ENCODE results near the gene RTN4RL2. TPM values are rescaled to one million over a fixed set of nuclear protein-coding genes. Genes with fewer than 3 reads are reported as not detected.
A peak's percentile ranks its signal among the peaks of the same experiment; 100 is the strongest.

RTN4RL2 gene
- total and polyA plus RNA-seq, 7 experiments from 2014 or later = 0.08 to 0.47 (median 0.27) TPM; not detected in 2

GRCh38 chr11:57424792-57425564, 35.4 kb upstream of the RTN4RL2 start:
- Mint-ChIP-seq H3K4me1 (peaks cover 40 to 56% (median 50%) of the 10 kb centered on the region in 7 donors), H3K36me3 (peaks cover 0 to 27% (median 20%) of the 10 kb centered on the region in 5 donors), H3K27me3 (peaks cover 0 to 24% (median 0%) of the 10 kb centered on the region in 5 donors), H3K4me3 (peak overlapping the region; percentile 83 to 92 (median 89)), H3K9me3 (no peaks in the 10 kb centered on the region), H3K27ac (peak overlapping the region; percentile 84 to 93 (median 91))
- POLR2A ChIA-PET = interaction anchor here (1.2 to 1.4 kb wide), 3 partner anchors 44 to 90 kb away, joined by 3 to 4 read pairs (median 4); partner anchors contain the start of gene SLC43A1
- Histone ChIP-seq H3K36me3 (ENCODE audit: control insufficient read depth in 2 of 3, insufficient read depth in 3 of 3, low read length in 3 of 3) (peaks cover 0 to 5% (median 0%) of the 10 kb centered on the region in 3 experiments), H3K27me3 (ENCODE audit: control insufficient read depth in 2 of 2, insufficient read depth in 2 of 2, low read length in 2 of 2) (no peaks in the 10 kb centered on the region), H3K9me3 (ENCODE audit: control insufficient read depth in 2 of 3, low read length in 3 of 3) (no peaks in the 10 kb centered on the region), H3K4me3 (ENCODE audit: low read length) (peak overlapping the region; percentile 56), H3K4me1 (ENCODE audit: control insufficient read depth in 2 of 2, insufficient read depth in 2 of 2, low read length in 2 of 2) (peaks cover 24 to 45% of the 10 kb centered on the region in 2 donors), H3K27ac (ENCODE audit: low read depth, low read length) (peak overlapping the region; percentile 52)
- intact Hi-C loops (cut with micrococcal nuclease) = loop anchor here (1.0 to 10.0 kb wide), 11 partner anchors 32 to 1154 kb away; partner anchors contain the start of genes ZFP91 (in 2 of the 2), CLP1 (in 1 of the 2), LPXN (in 1 of the 2) and MED19 (in 1 of the 2)
- DNase-seq (peak; percentile 25 to 83 (median 62)), ATAC-seq (peak; percentile 90)
- CTCF ChIA-PET = interaction anchor here (1.3 to 4.0 kb wide), 2 partner anchors 32 to 33 kb away, joined by 7 to 17 read pairs; no protein-coding TSS in a partner anchor

DNA sequence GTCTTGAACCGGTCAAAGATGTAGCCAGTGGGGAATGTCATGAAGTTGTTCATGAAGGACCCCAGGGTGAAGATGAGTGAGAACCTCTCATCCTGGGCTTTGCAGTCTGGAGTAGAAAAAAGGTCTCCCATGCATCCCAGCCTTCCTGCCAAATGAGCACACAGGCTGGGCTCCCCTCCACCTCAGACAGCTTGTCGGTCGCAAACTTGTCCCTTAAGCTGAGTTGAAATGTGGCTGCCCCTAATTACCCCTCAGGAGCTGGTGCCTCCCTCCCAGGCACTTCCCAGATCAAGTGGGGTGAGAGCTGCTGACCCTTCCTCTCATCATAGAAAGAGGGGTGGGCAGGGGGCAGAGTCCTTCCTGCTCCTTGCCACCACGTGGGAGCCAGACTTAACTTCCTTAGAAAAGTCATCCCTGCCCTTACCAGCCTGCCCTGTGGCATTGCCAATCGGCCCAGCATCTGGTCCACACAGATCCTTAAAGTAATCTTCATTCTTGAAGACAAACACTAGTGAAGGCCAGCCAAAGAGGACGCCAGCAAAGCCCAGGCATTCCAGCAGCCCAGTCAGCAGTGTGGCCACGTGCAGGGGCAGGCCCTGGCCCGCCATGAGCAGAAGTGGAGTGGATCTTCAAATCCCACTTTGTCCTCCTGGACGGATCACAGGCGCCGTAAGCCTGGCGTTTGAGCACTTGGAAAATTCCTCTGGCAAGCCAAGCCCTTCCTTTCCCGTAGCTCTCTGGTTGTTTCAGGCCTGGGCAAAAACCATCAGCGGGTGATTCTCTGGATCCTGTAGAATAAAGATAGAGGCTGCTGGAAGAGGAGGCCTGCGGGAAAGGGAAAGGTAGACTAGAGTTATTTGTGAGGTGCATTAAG, 34.5 kb upstream of the RTN4RL2 start:
- Histone ChIP-seq H3K4me3 (ENCODE audit: low read length) (peak overlapping the region; percentile 56), H3K27ac (ENCODE audit: low read depth, low read length) (peak overlapping the region; percentile 52), H3K36me3 (ENCODE audit: control insufficient read depth in 2 of 3, insufficient read depth in 3 of 3, low read length in 3 of 3) (peaks cover 0 to 5% (median 0%) of the 10 kb centered on the region in 3 experiments), H3K9me3 (ENCODE audit: control insufficient read depth in 2 of 3, low read length in 3 of 3) (no peaks in the 10 kb centered on the region), H3K4me1 (ENCODE audit: control insufficient read depth in 2 of 2, insufficient read depth in 2 of 2, low read length in 2 of 2) (peaks cover 24 to 45% of the 10 kb centered on the region in 2 donors), H3K27me3 (ENCODE audit: control insufficient read depth in 2 of 2, insufficient read depth in 2 of 2, low read length in 2 of 2) (no peaks in the 10 kb centered on the region)
- POLR2A ChIA-PET = interaction anchor here (0.6 to 1.4 kb wide), 6 partner anchors 11 to 95 kb away, joined by 3 to 5 read pairs (median 4); partner anchors contain the start of gene SLC43A1
- Mint-ChIP-seq H3K4me1 (peaks cover 40 to 56% (median 50%) of the 10 kb centered on the region in 7 donors), H3K4me3 (peak overlapping the region; percentile 83 to 92 (median 89)), H3K27ac (peak overlapping the region; percentile 79 to 93 (median 91)), H3K27me3 (peaks cover 0 to 24% (median 0%) of the 10 kb centered on the region in 5 donors), H3K36me3 (peaks cover 0 to 23% (median 13%) of the 10 kb centered on the region in 5 donors), H3K9me3 (no peaks in the 10 kb centered on the region)
- no peak for DNase-seq
- ATAC-seq = no peak
- CTCF ChIA-PET = interaction anchor here (4.0 kb wide), 1 partner anchor 32 kb away, joined by 17 read pairs; no protein-coding TSS in a partner anchor
- intact Hi-C loops (cut with micrococcal nuclease) = loop anchor here (1.0 to 10.0 kb wide), 11 partner anchors 31 to 1153 kb away; partner anchors contain the start of genes ZFP91 (in 2 of the 2), CLP1 (in 1 of the 2), LPXN (in 1 of the 2) and MED19 (in 1 of the 2)

DNA sequence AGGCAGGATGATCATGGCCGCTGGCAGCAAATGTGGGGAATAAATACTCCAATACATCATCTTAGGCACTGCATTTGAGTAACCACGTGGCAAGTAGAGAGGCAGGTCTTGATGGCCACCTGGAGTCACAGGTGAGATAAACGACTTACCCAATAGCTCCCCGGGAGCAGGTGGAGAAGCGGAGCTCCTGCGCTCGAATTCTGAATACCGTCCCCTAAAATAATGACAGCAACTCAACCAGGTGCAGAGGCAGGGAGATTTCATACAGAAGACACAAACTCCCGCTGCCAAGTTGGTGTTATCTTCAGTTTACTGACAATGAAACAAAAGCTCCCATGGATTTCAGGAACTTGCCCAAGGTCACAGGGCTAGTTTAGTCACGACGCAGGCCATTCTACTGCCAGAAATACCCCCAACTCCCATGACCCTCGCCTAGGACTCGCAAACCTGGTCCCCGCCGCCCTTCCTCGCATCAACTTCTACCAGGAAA, 33.8 kb upstream of the RTN4RL2 start:
- H3K27ac ChIP-seq (ENCODE audit: low read depth, low read length) = peak overlapping the region; percentile 62
- no peak for ATAC-seq
- H3K4me3 ChIP-seq (ENCODE audit: low read length) = peak overlapping the region; percentile 56
- ChIA-PET CTCF (interaction anchor here (4.0 kb wide), 1 partner anchor 31 kb away, joined by 17 read pairs; no protein-coding TSS in a partner anchor), POLR2A (interaction anchor here (0.6 to 1.4 kb wide), 4 partner anchors 10 to 96 kb away, joined by 3 to 5 read pairs (median 3); no protein-coding TSS in a partner anchor)
- H3K27me3 Mint-ChIP-seq = peaks cover 0 to 24% (median 0%) of the 10 kb centered on the region in 5 donors
- no peaks in the 10 kb centered on the region for H3K9me3 Mint-ChIP-seq
- DNase-seq = peak in 1 of 9 donors; percentile 4
- H3K4me3 Mint-ChIP-seq = peak overlapping the region; percentile 83 to 92 (median 89)
- peaks cover 0 to 5% (median 0%) of the 10 kb centered on the region in 3 experiments for H3K36me3 ChIP-seq (ENCODE audit: control insufficient read depth in 2 of 3, insufficient read depth in 3 of 3, low read length in 3 of 3)
- intact Hi-C loops (cut with micrococcal nuclease) = loop anchor here (2.0 to 10.0 kb wide), 6 partner anchors 32 to 1148 kb away; partner anchors contain the start of genes CLP1 (in 1 of the 2), LPXN (in 1 of the 2), P2RX3 (in 1 of the 2) and SSRP1 (in 1 of the 2)
- H3K36me3 Mint-ChIP-seq = peaks cover 0 to 23% (median 13%) of the 10 kb centered on the region in 5 donors
- H3K4me1 ChIP-seq (ENCODE audit: control insufficient read depth in 2 of 2, insufficient read depth in 2 of 2, low read length in 2 of 2) = peaks cover 24 to 42% of the 10 kb centered on the region in 2 donors
- H3K9me3 ChIP-seq (ENCODE audit: control insufficient read depth in 2 of 3, low read length in 3 of 3) = no peaks in the 10 kb centered on the region
- peak overlapping the region; percentile 52 to 93 (median 79) for H3K27ac Mint-ChIP-seq
- H3K27me3 ChIP-seq (ENCODE audit: control insufficient read depth in 2 of 2, insufficient read depth in 2 of 2, low read length in 2 of 2) = no peaks in the 10 kb centered on the region
- peaks cover 40 to 56% (median 50%) of the 10 kb centered on the region in 7 donors for H3K4me1 Mint-ChIP-seq

DNA sequence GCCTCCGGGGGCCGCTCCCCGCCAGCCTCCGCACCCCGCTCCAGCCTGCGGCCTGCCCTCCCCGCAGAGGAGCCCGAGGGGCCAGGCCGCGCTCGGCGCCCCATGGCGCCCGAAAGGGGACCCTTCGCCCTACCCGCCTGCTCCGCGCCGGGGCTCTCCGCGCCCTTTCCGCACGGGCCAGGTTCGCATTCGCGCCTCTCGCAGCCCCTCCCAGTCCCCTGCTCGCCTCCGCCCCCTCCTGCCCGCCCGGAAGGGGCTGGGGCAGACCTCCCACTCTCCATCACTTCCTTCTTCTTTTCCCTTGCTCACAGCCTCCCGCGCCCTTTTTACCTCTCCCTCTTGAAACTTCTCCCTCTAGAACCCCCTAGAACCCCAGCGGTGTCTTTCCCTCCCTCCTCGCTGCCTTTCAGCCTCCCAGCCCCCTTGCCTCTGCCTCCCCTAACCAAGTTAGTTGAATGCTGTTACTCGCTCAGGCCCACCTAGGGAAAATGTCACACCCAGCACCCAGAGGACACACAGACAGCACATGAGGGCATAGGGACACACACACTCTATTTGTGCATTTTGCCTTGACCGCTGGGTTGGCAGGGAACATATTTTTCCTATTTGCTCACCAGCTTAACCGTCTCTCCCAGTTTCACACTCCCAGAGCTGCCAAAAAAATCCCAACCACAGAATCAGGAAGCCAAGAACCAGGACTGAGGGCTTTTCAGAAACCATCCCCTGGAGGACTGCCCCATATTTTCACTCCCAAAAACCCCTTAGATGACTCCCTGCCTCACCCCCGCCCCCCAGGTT, 33.2 kb upstream of the RTN4RL2 start, which contains the start of gene SLC43A3:
Gene SLC43A3, minus strand, starts transcription at position 193 of the 798 bp plus-strand sequence. CDS start 949 bp downstream, outside the sequence.
- peaks cover 40 to 55% (median 50%) of the 10 kb centered on the region in 7 donors for H3K4me1 Mint-ChIP-seq

DNA sequence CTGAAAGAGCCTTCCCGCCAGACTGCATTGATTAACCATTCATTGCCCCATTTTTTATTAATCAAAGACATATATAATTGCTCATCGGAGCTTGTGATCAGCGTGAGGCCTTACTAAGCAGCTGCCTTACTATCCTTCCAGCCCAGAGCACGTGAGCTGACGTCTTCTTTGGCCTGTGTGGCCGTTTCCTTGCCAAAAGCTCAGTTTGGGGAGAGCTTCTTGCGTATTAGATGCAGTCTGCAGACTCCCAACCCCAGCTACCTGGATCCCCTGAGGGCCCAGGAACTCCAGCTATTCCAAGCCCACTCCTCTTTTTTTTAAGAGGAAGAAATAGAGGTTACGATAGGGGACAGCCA, 32.6 kb upstream of the RTN4RL2 start:
- peak overlapping the region; percentile 5 to 91 (median 65) for H3K27ac Mint-ChIP-seq
- Histone ChIP-seq H3K4me1 (ENCODE audit: control insufficient read depth in 2 of 2, insufficient read depth in 2 of 2, low read length in 2 of 2) (peaks cover 24 to 34% of the 10 kb centered on the region in 2 donors), H3K27ac (ENCODE audit: low read depth, low read length) (no peak overlapping the region), H3K4me3 (ENCODE audit: low read length) (no peak overlapping the region), H3K9me3 (ENCODE audit: control insufficient read depth in 2 of 3, low read length in 3 of 3) (no peaks in the 10 kb centered on the region), H3K27me3 (ENCODE audit: control insufficient read depth in 2 of 2, insufficient read depth in 2 of 2, low read length in 2 of 2) (no peaks in the 10 kb centered on the region), H3K36me3 (ENCODE audit: control insufficient read depth in 2 of 3, insufficient read depth in 3 of 3, low read length in 3 of 3) (peaks cover 0 to 4% (median 0%) of the 10 kb centered on the region in 3 experiments)
- H3K27me3 Mint-ChIP-seq = peaks cover 0 to 24% (median 0%) of the 10 kb centered on the region in 5 donors
- ChIA-PET POLR2A (no interaction called here), CTCF (interaction anchor here (0.8 to 4.0 kb wide), 4 partner anchors 9 to 99 kb away, joined by 3 to 17 read pairs (median 3); no protein-coding TSS in a partner anchor)
- H3K4me3 Mint-ChIP-seq = peak overlapping the region; percentile 83 to 92 (median 88)
- ATAC-seq (no peak), DNase-seq (no peak)
- H3K4me1 Mint-ChIP-seq = peaks cover 40 to 50% (median 44%) of the 10 kb centered on the region in 7 donors
- H3K9me3 Mint-ChIP-seq = no peaks in the 10 kb centered on the region
- H3K36me3 Mint-ChIP-seq = peaks cover 0 to 18% (median 4%) of the 10 kb centered on the region in 5 donors
- intact Hi-C loops (cut with micrococcal nuclease) = loop anchor here (1.0 to 10.0 kb wide), 8 partner anchors 31 to 1147 kb away; partner anchors contain the start of genes CLP1 (in 1 of the 2), LPXN (in 1 of the 2), MED19 (in 1 of the 2) and P2RX3 (in 1 of the 2)

More for the DNA sequence above, 33.2 kb upstream of the RTN4RL2 start, which contains the start of gene SLC43A3:
- H3K36me3 Mint-ChIP-seq = peaks cover 0 to 18% (median 7%) of the 10 kb centered on the region in 5 donors
- Histone ChIP-seq H3K27ac (ENCODE audit: low read depth, low read length) (peak within 1 kb of the TSS; percentile 62), H3K9me3 (ENCODE audit: control insufficient read depth in 2 of 3, low read length in 3 of 3) (no peaks in the 10 kb centered on the region), H3K4me1 (ENCODE audit: control insufficient read depth in 2 of 2, insufficient read depth in 2 of 2, low read length in 2 of 2) (peaks cover 24 to 36% of the 10 kb centered on the region in 2 donors), H3K36me3 (ENCODE audit: control insufficient read depth in 2 of 3, insufficient read depth in 3 of 3, low read length in 3 of 3) (peaks cover 0 to 5% (median 0%) of the 10 kb centered on the region in 3 experiments), H3K4me3 (ENCODE audit: low read length) (peak within 1 kb of the TSS; percentile 56), H3K27me3 (ENCODE audit: control insufficient read depth in 2 of 2, insufficient read depth in 2 of 2, low read length in 2 of 2) (no peaks in the 10 kb centered on the region)
- peak within 1 kb of the TSS; percentile 83 to 92 (median 89) for H3K4me3 Mint-ChIP-seq
- intact Hi-C loops (cut with micrococcal nuclease) = loop anchor here (1.0 to 10.0 kb wide), 8 partner anchors 32 to 1148 kb away; partner anchors contain the start of genes CLP1 (in 1 of the 2), LPXN (in 1 of the 2), MED19 (in 1 of the 2) and P2RX3 (in 1 of the 2)
- no peaks in the 10 kb centered on the region for H3K9me3 Mint-ChIP-seq
- POLR2A ChIA-PET = interaction anchor here (0.6 kb wide), 1 partner anchor 31 kb away, joined by 3 read pairs; no protein-coding TSS in a partner anchor
- ATAC-seq (peak; percentile 63), DNase-seq (peak; percentile 18 to 79 (median 38))
- H3K27ac Mint-ChIP-seq = peak within 1 kb of the TSS; percentile 52 to 93 (median 82)
- peaks cover 0 to 24% (median 0%) of the 10 kb centered on the region in 5 donors for H3K27me3 Mint-ChIP-seq
- CTCF ChIA-PET = interaction anchor here (0.8 to 4.0 kb wide), 3 partner anchors 30 to 100 kb away, joined by 3 to 17 read pairs (median 3); no protein-coding TSS in a partner anchor

Data from naive thymus-derived CD4-positive, alpha-beta T cell (primary cell).